Measurements from ENCODE around the gene EEFSEC. TPM values are rescaled to one million over a fixed set of nuclear protein-coding genes. Genes with fewer than 3 reads are reported as not detected.
A peak's percentile ranks its signal among the peaks of the same experiment; 100 is the strongest.

EEFSEC gene
- total RNA-seq, 1 experiment from 2014 or later: 9.5 TPM

DNA sequence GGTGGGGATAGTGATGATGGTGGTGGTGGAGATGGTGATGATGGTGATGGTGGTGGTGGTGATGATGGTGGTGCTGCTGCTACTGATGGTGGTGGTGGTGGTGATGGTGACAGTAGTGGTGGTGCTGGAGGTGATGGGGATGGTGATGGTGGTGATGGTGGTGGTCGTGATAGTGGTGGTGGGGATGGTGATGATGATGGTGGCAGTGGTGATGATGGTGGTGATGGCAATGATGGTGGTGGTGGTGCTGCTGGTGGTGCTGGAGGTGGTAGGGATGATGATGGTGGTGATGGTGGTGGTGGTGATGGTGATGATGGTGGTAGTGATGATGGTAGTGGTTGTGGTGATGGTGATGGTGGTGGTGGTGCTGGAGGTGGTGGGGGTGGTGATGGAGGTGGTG, 292.1 kb downstream of the EEFSEC start:
- Histone ChIP-seq H3K27ac (ENCODE audit: insufficient read length, low read depth, low read length) (no peak overlapping the region), H3K18ac (ENCODE audit: insufficient read length, low read depth, low read length) (no peak overlapping the region), H2AK5ac (ENCODE audit: insufficient read length, low read length) (no peak overlapping the region), H4K20me1 (ENCODE audit: control insufficient read depth, insufficient read depth, insufficient read length) (peaks cover 2% of the 10 kb centered on the region), H2BK120ac (ENCODE audit: low read depth, low read length, poor library complexity, severe bottlenecking) (no peak overlapping the region), H3K9ac (ENCODE audit: extremely low read depth, insufficient read length, low read length) (no peak overlapping the region), H3K4ac (ENCODE audit: low read depth, low read length) (no peak overlapping the region; the same call in 1 of the 2 replicates), H3K79me2 (ENCODE audit: insufficient read depth, low read length) (no peaks in the 10 kb centered on the region), H2BK12ac (ENCODE audit: insufficient read length, low read depth, low read length) (no peak overlapping the region), H3K79me1 (ENCODE audit: insufficient read depth, low read depth, low read length, poor library complexity, severe bottlenecking) (no peaks in the 10 kb centered on the region), H3K27me3 (ENCODE audit: insufficient read depth, low read length) (no peaks in the 10 kb centered on the region), H3K23ac (ENCODE audit: insufficient read length, low read depth, low read length) (no peak overlapping the region), H3K23me2 (ENCODE audit: insufficient read length, low read depth, low read length, poor library complexity, severe bottlenecking) (no peaks in the 10 kb centered on the region), H2BK15ac (ENCODE audit: low read depth, low read length) (no peak overlapping the region), H4K91ac (ENCODE audit: insufficient read length, low read depth, low read length) (no peak overlapping the region), H3K14ac (ENCODE audit: insufficient read depth, low read length) (no peak overlapping the region), H3K9me3 (ENCODE audit: control insufficient read depth, low read depth, low read length) (no peaks in the 10 kb centered on the region), H2BK20ac (ENCODE audit: low read depth, low read length, poor library complexity, severe bottlenecking) (no peak overlapping the region), H4K8ac (replicated peaks; ENCODE audit: insufficient read length, low read depth, low read length) (no peak overlapping the region), H2AFZ (ENCODE audit: low read length) (no peak overlapping the region), H3K4me2 (ENCODE audit: insufficient read depth, insufficient read length, low read length) (no peak overlapping the region), H3K56ac (ENCODE audit: insufficient read length, low read depth, low read length) (no peak overlapping the region), H3K4me1 (ENCODE audit: insufficient read depth, low read length) (no peaks in the 10 kb centered on the region), H3T11ph (ENCODE audit: low read length) (no peak overlapping the region), H4K5ac (ENCODE audit: insufficient read length, low read depth, low read length) (peak overlapping the region; percentile 11), H2BK5ac (ENCODE audit: insufficient read length, low read length) (no peak overlapping the region)
- TF ChIP-seq, protein P1, sequence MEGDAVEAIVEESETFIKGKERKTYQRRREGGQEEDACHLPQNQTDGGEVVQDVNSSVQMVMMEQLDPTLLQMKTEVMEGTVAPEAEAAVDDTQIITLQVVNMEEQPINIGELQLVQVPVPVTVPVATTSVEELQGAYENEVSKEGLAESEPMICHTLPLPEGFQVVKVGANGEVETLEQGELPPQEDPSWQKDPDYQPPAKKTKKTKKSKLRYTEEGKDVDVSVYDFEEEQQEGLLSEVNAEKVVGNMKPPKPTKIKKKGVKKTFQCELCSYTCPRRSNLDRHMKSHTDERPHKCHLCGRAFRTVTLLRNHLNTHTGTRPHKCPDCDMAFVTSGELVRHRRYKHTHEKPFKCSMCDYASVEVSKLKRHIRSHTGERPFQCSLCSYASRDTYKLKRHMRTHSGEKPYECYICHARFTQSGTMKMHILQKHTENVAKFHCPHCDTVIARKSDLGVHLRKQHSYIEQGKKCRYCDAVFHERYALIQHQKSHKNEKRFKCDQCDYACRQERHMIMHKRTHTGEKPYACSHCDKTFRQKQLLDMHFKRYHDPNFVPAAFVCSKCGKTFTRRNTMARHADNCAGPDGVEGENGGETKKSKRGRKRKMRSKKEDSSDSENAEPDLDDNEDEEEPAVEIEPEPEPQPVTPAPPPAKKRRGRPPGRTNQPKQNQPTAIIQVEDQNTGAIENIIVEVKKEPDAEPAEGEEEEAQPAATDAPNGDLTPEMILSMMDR (conservative IDR thresholded peaks at IDR 0.05): no peak
- Mint-ChIP-seq H3K27me3 (ENCODE audit: low read depth) (peaks cover 80% of the 10 kb centered on the region), H3K36me3 (ENCODE audit: insufficient read depth in 1 of 3, low read depth in 3 of 3) (no peaks in the 10 kb centered on the region; a peak in 1 of 7 replicates), H3K4me1 (peaks cover 4 to 5% of the 10 kb centered on the region in 2 experiments), H3K27ac (no peak overlapping the region), H3K4me3 (no peak overlapping the region), H3K9me3 (peaks cover 5 to 12% of the 10 kb centered on the region in 2 experiments)
- WGBS (ENCODE audit: extremely low coverage, insufficient read length, low lambda C conversion rate): no CpG with 5 or more reads among the region's 1 CpG
- no peak for DNase-seq
